ENCODE measurements around the gene MAD1L1. TPM values are rescaled to one million over a fixed set of nuclear protein-coding genes. Genes with fewer than 3 reads are reported as not detected.

MAD1L1 gene
- total RNA-seq, 4 donors from 2014 or later = 22.3 to 56.6 (median 35.0) TPM

DNA sequence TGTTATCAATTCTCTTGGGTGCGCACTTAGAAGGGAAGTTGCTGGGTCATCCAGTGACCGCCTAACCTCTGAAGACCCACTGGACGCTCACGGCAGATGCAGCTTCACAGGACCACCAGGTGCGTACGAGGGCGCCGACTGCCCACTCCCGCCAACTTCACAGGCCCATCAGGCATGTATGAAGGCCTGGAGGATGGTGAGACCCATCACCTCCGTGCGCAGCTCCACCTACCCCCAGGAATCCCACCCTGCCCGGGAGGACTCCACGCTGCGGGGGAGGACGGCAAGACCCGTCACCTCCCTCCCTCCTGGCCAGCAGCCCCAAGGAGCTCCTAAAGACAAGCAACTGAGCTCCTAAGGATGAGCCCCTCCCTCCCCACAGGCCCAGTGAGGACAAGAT is 146.9 kb downstream of the MAD1L1 start:
- WGBS, 2 donors (ENCODE audit: low coverage in 1 of 2) = 100% methylated on average over 1 of the region's 16 CpGs; no CpG with 5 or more reads in 1 of the 2 donors
- no peak for ATAC-seq
- TF ChIP-seq EP300 (IDR thresholded peaks at IDR 0.05) (no peak), POLR2AphosphoS5 (IDR thresholded peaks at IDR 0.05) (no peak), POLR2A (IDR thresholded peaks at IDR 0.05) (no peak)
- TF ChIP-seq, protein P1, sequence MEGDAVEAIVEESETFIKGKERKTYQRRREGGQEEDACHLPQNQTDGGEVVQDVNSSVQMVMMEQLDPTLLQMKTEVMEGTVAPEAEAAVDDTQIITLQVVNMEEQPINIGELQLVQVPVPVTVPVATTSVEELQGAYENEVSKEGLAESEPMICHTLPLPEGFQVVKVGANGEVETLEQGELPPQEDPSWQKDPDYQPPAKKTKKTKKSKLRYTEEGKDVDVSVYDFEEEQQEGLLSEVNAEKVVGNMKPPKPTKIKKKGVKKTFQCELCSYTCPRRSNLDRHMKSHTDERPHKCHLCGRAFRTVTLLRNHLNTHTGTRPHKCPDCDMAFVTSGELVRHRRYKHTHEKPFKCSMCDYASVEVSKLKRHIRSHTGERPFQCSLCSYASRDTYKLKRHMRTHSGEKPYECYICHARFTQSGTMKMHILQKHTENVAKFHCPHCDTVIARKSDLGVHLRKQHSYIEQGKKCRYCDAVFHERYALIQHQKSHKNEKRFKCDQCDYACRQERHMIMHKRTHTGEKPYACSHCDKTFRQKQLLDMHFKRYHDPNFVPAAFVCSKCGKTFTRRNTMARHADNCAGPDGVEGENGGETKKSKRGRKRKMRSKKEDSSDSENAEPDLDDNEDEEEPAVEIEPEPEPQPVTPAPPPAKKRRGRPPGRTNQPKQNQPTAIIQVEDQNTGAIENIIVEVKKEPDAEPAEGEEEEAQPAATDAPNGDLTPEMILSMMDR (IDR thresholded peaks at IDR 0.05) = no peak
- Histone ChIP-seq H3K27ac (no peak overlapping the region), H3K27me3 (no peaks in the 10 kb centered on the region), H3K9me3 (no peaks in the 10 kb centered on the region), H3K4me3 (no peak overlapping the region), H3K4me1 (no peaks in the 10 kb centered on the region), H3K36me3 (peaks cover 0 to 28% of the 10 kb centered on the region in 2 donors)

DNA sequence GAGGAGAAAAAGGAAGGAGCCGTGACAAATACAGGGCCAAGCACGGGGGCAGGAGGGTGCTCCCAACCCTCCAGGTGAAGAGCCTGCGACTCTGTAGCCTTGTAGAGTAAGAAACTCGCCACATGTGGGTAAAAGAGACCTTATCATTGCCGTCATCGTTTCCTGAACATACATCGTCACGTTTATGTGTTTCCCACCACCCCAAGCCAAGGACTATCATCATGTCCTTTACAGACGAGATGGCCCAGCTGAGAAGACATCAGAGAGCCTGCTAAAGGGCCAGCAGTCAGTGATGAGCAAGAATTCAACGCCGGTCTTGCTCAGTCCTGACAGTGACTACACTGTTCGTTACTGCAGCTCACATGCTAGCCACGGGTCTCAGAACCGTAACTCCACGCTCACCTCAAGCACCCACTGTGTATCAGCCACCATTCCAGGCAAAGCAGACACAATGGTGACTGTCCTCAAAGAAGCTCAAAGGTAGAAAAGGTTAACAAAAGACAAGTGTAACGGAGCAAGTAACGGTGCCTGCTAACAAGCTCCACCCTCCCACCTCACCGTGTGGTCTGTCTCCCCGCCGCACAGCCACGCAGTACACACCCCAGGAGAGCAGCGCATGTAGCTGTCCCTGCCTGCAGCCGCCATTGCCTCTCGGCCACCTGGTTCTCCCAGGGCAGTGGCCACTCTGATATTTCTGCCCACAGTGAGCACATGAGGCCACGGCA is 147.8 kb downstream of the MAD1L1 start:
- 90 to 94% methylated on average over 11 to 15 of the region's 25 CpGs for WGBS, 2 donors (ENCODE audit: low coverage in 1 of 2)
- no peak for ATAC-seq
- Histone ChIP-seq H3K27me3 (no peaks in the 10 kb centered on the region), H3K4me1 (no peaks in the 10 kb centered on the region), H3K27ac (no peak overlapping the region), H3K36me3 (peaks cover 0 to 19% of the 10 kb centered on the region in 2 donors), H3K9me3 (no peaks in the 10 kb centered on the region), H3K4me3 (no peak overlapping the region)
- TF ChIP-seq POLR2AphosphoS5 (IDR thresholded peaks at IDR 0.05) (no peak), EP300 (IDR thresholded peaks at IDR 0.05) (no peak), POLR2A (IDR thresholded peaks at IDR 0.05) (no peak)
- TF ChIP-seq, protein P1 (IDR thresholded peaks at IDR 0.05) = no peak

DNA sequence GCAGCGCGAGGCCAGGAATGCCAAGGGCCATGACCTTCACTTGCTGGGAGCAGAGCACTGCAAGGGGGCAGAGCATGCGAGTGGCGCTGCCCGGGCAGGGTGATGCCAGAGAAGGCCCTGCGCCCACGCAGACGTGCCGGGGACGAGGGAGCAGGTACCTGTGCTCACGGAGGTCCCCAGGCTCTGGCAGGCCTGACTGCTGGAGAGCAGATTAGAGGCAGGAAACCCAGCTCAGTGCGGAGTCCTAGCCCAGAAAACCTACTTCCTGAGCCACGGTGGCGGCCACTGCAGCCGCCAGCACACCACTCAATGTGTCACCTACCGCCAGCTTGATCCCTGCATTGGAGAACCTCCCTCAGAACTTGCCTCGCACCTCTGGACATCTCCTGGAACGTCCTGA is 148.4 kb downstream of the MAD1L1 start:
- ATAC-seq = no peak
- Histone ChIP-seq H3K27ac (no peak overlapping the region), H3K4me3 (no peak overlapping the region), H3K9me3 (no peaks in the 10 kb centered on the region), H3K36me3 (peaks cover 0 to 19% of the 10 kb centered on the region in 2 donors), H3K4me1 (no peaks in the 10 kb centered on the region), H3K27me3 (no peaks in the 10 kb centered on the region)
- WGBS, 2 donors (ENCODE audit: low coverage in 1 of 2) = 80% methylated on average over 1 of the region's 18 CpGs; no CpG with 5 or more reads in 1 of the 2 donors
- no peak for TF ChIP-seq POLR2AphosphoS5 (IDR thresholded peaks at IDR 0.05)
- TF ChIP-seq EP300 (IDR thresholded peaks at IDR 0.05) = no peak
- no peak for TF ChIP-seq POLR2A (IDR thresholded peaks at IDR 0.05)
- TF ChIP-seq, protein P1 (IDR thresholded peaks at IDR 0.05) = no peak

DNA sequence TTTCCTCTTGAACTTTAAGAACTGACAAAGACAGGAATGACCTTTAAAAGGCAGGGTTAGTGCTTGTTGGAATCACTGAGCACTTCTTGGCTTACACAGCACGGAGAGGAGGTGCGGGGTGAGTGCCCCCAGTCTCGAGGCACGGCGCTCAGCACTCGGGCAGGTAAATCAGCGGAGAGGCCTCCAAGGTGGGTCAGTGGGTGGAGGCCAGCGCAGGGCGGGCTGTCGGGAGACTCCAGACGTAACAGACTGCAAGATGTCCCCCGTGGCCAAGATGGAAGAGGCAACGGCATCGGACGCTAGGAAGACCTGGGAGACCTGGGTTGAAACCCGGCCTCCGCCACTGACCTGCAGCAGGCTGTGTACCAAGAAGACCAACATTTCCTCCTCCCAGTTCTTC is 149.4 kb downstream of the MAD1L1 start:
- H3K27ac ChIP-seq = no peak overlapping the region
- no peak overlapping the region for H3K4me3 ChIP-seq
- no peak for TF ChIP-seq POLR2A (IDR thresholded peaks at IDR 0.05)
- no peak for TF ChIP-seq POLR2AphosphoS5 (IDR thresholded peaks at IDR 0.05)
- TF ChIP-seq, protein P1 (IDR thresholded peaks at IDR 0.05) = no peak
- no peak for TF ChIP-seq EP300 (IDR thresholded peaks at IDR 0.05)
- H3K36me3 ChIP-seq = peaks cover 0 to 19% of the 10 kb centered on the region in 2 donors
- WGBS, 2 donors (ENCODE audit: low coverage in 1 of 2) = 95% methylated on average over 10 of the region's 17 CpGs; no CpG with 5 or more reads in 1 of the 2 donors
- no peak for ATAC-seq
- H3K27me3 ChIP-seq = no peaks in the 10 kb centered on the region
- no peaks in the 10 kb centered on the region for H3K9me3 ChIP-seq
- no peaks in the 10 kb centered on the region for H3K4me1 ChIP-seq
